NB4 (cell line): ENCODE results near the gene VIL1.

ENCODE experiments used
- MAX ChIP-seq: IDR thresholded peaks from 2 replicates; pipeline ENCODE4 v1.6.1; 2011; ENCODE audit warnings: low read depth, low read length
- POLR2A ChIP-seq: IDR thresholded peaks from 2 replicates; pipeline ENCODE4 v1.6.1; 2011; ENCODE audit warnings: mild to moderate bottlenecking; ENCODE audit not compliant: insufficient read length; ENCODE audit errors: extremely low read depth
- TF ChIP-seq, protein P1 (sequence below): IDR thresholded peaks from one replicate; pipeline ENCODE4 v1.5.1; 2012; ENCODE audit warnings: low read depth, low read length

DNA sequence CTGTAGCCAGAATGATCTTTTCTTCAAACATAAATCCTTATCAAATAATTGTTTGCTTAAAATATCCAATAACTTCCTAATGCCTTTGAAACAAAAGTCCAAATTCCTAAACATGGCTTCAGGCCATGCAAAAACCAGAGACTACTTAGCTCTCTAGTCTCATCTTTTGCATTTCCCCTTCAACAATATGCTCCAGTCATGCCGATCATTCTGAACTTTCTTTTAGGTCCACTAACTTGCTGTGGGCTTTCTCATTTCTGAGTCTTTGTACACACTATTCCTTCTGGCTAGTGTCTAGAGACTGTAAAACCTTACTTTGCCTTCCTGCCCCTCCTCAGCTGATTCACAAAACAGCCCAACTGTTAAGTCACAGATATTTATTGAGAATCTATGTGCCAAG, 51.5 kb downstream of the VIL1 start:
- TF ChIP-seq POLR2A (no peak), MAX (no peak)
- TF ChIP-seq, protein P1, sequence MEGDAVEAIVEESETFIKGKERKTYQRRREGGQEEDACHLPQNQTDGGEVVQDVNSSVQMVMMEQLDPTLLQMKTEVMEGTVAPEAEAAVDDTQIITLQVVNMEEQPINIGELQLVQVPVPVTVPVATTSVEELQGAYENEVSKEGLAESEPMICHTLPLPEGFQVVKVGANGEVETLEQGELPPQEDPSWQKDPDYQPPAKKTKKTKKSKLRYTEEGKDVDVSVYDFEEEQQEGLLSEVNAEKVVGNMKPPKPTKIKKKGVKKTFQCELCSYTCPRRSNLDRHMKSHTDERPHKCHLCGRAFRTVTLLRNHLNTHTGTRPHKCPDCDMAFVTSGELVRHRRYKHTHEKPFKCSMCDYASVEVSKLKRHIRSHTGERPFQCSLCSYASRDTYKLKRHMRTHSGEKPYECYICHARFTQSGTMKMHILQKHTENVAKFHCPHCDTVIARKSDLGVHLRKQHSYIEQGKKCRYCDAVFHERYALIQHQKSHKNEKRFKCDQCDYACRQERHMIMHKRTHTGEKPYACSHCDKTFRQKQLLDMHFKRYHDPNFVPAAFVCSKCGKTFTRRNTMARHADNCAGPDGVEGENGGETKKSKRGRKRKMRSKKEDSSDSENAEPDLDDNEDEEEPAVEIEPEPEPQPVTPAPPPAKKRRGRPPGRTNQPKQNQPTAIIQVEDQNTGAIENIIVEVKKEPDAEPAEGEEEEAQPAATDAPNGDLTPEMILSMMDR, result no peak
